ENCODE results near the gene ARHGAP9. TPM values are rescaled to one million over a fixed set of nuclear protein-coding genes. Genes with fewer than 3 reads are reported as not detected.
A peak's percentile ranks its signal among the peaks of the same experiment; 100 is the strongest.
"Not testable (repeated sequence)": the region's sequence is repeated elsewhere in the genome, so short reads cannot be mapped to it uniquely, and the experiment has no call there.

The ARHGAP9 gene
- total RNA-seq, 1 experiment from 2014 or later: 0.43 TPM

GRCh38 chr12:57495051-57495701, 15.5 kb upstream of the ARHGAP9 start:
- not testable (repeated sequence) for DNase-seq (ENCODE audit: low spot score)

DNA sequence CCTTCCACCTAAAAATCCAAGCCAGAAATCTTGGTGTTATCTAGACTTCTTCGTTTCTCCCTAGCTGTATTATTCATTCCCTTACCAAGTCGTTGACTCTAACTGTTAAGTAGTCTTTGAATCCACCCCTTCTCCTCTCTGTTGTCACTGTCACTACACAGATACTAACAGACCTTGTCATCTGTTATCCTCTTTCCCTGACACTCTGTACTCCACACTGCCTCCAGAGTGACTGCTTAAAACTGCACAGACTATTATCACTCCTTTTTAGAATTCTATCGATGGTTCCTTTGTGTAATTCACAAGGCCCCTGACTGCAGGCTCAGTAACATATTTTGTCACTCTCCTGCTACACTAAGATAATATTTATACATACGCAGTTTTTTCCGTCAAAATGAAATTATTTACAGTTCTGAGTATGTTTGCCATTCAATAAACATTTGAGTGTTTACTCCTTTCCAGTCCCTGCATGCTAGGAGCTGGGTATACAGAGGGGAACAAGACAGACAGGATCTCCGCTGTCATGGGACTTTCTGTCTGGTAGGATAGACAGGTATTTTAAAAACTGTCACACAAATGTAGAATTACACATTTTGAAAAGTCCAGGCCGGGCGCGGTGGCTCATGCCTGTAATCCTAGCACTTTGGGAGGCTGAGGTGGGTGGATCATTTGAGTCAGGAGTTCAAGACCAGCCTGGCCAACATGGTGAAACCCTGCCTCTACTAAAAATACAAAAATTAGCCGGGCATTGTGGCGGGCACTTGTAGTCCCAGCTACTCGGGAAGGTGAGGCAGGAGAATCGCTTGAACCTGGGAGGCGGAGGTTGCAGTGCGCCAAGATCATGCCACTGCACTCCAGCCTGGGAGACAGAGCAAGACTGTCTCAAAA, 12.0 kb upstream of the ARHGAP9 start:
- no peak for DNase-seq (ENCODE audit: low spot score)

GRCh38 chr12:57490126-57490525, 10.5 kb upstream of the ARHGAP9 start:
- DNase-seq (ENCODE audit: low spot score): no peak

DNA sequence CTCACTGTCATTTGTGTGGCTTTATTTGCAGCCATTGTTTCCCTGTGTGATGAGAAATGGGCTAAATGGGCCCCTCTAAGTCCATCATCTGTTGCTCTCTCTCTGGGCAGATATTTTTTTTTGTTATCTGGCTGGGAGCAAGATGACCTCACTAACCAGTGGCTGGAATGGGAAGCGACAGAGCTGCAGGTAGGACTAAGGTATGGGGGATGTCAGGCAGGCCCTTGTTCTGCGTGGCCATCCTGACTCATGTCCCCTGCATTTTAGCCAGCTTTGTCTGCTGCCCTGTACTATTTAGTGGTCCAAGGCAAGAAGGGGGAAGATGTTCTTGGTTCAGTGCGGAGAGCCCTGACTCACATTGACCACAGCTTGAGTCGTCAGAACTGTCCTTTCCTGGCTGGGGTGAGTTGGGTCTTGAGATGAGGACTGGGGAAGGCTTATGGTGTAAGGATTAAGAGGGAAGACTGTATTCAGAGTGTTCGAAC, 9.5 kb upstream of the ARHGAP9 start:
- no peak for DNase-seq (ENCODE audit: low spot score)

- DNase-seq (ENCODE audit: low spot score): no peak
Measured at GRCh38 chr12:57488402-57489156, 8.9 kb upstream of the ARHGAP9 start.

DNA sequence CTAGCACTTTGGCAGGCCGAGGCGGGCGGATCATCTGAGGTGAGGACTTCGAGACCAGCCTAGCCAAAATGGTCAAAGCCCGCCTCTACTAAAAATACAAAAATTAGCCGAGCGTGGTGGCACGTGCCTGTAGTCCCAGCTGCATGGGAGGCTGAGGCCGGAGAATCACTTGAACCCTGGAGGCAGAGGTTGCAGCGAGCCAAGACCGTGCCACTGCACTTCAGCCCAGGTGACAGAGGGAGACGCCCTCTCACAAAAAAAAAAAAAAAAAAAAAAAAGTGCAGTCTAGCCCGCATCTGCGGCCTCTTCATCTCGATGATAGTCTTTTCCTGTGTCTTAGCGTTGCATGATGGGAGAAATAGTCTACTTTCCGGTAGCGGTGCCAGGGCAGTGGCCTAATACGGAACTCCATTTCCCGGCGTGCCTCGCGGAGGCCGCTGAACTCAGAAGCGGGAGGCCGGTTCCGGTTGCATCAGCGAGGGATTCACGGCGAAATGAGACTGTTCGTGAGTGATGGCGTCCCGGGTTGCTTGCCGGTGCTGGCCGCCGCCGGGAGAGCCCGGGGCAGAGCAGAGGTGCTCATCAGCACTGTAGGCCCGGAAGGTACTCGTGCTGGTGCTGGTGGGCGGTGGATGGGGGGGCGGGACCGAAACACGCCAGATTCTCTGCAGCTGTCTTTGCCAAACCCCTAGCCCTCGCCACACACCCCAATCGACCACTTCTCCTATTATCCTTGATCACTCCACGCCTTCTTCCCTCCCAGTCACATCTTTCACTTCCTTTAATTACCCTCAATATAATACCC, 8.1 kb upstream of the ARHGAP9 start, which contains the start of gene MARS1:
Gene MARS1, plus strand, starts transcription at position 472 of the 805 bp plus-strand sequence. Its CDS starts 23 bp downstream, at position 495.
- peak; percentile 93 for DNase-seq (ENCODE audit: low spot score)

DNA sequence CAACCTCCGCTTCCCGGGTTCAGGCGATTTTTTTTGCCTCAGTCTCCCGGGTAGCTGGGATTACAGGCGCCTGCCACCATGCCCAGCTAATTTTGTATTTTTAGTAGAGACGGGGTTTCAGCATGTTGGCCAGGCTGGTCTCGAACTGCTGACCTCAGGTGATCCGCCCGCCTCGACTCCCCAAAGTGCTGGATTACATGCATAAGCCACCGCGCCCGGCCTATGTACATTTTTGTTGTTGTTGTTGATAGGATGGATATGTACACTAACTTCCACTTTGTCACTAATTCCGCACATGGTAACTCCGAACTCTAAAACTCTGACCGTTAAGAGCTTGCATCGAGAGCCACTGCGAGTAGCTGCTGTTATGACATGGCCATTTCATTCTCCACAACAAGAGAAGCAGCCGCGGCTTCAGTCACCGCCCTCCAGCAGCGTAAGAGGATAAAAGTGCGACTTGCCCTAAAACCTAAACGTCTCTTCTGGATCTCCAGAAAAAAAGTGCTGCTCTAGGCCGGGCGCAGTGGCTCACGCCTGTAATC, 7.5 kb upstream of the ARHGAP9 start:
- DNase-seq (ENCODE audit: low spot score): no peak

GRCh38 chr12:57485695-57486094, 6.0 kb upstream of the ARHGAP9 start:
- no peak for DNase-seq (ENCODE audit: low spot score)

GRCh38 chr12:57483466-57483865, 3.8 kb upstream of the ARHGAP9 start:
- DNase-seq (ENCODE audit: low spot score): peak; percentile 46

- DNase-seq (ENCODE audit: low spot score): no peak
Measured at GRCh38 chr12:57481671-57482070, 2.0 kb upstream of the ARHGAP9 start.

DNA sequence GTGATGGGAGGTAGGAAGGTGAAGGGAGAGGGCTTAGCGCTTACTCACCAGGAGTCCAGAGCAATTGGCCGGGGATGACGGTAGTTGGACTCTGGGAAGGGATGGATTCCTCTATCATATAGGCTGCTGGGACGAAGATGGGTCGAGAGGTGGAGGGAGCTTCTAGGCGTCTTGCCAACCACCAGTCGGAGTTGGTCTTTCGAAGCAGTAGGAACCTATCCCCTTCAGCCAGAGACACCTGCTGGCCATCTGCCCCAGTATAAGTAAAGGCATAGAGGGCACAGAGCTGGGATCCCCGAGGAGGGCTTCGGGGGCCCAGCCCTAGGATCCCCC, 657 bp downstream of the ARHGAP9 start:
- DNase-seq (ENCODE audit: low spot score): no peak

DNA sequence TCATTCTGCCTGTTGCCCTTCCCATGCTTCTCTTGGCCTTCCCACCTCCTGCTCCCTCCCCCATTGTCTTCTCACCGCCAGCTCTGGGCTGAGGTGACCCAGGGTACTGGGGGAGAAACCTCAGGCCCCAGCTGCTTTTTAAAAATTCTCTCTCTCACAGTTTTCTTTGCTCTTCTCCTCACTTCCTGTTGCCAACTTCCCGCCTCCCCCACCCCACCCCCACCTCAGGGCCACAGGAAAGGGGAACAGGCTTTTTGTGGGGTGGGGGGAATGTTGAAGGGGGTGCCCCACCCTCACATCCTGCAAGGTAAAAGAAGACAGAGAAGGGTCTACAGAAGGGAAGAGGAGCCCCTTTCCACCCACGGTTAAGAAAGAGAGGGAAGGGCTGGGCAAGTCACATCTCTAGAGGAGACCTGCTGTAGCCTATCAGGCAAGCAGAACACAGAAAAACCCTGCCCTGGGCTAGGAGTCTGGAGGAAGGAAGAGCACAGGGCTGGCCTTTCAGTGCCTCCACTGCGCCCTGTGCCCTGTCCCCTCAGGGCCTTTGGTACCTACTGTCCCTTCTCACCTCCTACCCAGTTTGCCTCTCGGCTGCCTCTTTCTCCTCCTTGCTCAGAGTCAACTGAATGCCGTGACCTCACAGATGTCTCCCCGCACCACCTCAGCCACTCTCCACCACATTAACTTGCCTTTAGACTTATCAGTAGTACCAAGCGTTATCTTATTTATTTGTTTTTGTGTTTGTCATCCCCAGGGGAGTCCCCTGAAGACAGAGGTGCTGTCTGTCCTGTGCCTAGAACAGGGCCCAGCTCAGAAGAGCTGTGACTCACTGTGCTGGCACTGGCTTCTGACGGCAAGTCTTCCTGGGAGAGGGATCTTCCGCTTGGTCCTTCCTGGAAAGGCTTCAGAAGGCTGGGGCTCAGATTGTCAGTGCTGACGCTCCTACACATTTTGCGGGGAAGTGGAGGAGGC, 1.7 kb downstream of the ARHGAP9 start:
- peak; percentile 36 for DNase-seq (ENCODE audit: low spot score)

DNA sequence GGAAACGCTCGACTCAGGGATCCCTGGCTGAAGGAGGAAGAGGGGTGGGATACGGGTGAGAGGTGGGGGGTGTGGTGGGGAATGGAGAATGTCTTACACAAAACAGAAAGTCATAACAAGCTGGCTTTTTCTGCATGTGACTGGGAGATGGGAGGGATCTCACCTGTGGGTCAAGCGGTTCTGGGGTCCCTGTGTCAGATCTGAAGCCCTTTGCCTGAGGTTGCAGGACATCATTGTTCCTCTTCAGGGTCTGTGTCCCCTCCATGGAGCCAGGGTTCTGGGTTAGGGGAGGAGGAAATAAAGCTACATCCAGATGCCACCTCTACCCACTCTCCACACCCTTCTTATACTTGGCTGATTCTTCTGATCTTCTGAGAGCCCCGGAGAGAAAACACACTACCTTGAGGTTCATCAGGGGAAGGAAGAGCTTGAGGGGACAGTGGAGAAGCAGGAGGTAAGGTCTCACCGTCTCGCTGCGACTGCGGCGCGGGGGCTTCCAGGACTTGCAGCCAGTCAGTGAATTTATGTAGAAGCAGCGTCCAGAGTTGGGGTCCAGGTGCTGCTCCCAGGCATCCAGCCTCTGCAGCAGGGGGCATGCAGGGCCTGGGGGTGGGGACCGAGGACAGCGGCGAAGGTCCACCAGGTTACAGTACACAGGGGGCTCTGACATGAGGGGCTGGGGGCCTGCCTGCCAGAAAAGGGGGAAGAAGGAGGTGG, 2.5 kb downstream of the ARHGAP9 start:
- DNase-seq (ENCODE audit: low spot score): no peak

DNA sequence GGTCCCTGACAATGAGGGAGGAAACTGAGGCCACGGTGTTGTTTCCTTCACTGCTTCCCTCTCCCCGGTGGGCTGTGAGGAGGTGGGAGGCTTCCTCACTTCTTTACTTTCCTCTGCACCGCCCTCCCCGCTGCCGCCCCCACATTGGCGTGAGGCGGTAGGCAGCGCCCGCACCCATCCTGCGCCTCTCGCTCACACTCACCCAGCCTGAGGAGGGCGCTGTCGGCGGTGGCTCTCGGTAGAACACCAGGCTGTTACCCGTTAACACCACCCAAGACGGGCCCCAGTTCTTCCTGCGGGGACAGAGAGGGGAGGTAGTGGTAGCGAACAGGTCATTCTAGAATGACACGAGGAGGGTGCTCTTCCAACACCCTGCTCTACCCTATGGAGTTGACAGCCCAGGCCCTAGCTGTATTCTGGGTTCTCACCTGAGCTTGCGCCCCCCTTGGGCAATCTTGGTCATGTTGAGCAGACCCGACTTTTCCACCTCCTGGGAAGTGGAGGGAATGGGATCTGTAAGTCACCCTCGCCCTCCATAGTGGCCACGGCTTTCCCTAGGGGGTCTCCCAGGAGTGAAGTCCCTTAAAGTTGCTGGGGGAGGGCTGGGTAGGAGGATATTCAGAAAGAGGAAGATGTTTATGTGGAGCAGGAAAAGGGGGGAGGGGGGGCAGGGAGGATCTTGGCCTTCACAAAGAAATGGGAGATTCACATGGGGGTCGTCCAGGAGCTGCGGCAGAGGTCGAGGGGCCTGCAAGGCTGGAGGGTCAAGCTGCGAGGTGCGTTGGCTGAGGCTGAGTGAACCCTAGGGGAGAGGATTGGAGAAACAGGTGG, 3.3 kb downstream of the ARHGAP9 start:
- DNase-seq (ENCODE audit: low spot score): no peak

DNA sequence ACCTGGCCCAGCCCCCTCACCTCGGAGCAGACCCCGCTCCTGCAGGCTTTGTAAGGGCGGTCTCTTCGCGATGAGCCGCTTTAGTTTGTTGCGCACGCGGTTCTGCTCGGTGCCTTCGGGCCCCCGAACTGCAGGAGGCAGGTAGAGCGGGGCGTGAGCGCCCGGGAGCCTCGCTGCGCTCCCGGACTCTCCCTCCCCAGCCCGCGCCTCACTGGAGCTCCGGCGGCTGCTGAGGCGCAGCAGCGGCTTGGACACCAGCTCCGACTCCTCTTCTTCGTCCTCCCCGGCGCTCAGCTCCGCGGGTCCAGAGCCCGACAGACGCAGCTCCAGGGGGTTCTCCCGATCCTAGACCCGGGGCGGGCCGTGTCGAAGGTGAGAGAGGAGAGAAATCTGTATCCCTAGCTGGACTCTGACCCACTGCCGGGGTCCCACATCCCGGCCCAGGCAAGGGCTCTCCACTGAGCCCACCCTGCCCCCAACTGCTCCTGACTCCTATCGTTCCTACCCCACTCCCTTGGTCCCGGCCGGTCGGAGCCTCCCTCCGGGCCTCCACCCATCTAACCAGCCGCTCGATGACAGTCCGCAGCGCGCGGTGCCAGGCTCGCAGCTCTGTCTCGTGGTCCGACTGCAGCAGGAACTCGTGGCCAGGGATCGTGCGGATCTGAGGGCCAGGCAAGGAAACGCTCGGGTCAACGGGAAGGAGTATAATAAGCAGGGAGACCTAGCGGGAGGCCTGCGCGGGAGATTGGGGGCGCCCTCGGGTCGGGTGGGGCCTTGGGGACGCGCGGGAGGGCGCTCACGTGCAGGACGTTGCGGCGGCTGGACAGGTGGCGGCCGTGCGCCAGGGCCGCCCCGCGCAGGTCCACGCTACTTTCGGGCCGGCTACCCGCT, 4.2 kb downstream of the ARHGAP9 start:
- no peak for DNase-seq (ENCODE audit: low spot score)

DNA sequence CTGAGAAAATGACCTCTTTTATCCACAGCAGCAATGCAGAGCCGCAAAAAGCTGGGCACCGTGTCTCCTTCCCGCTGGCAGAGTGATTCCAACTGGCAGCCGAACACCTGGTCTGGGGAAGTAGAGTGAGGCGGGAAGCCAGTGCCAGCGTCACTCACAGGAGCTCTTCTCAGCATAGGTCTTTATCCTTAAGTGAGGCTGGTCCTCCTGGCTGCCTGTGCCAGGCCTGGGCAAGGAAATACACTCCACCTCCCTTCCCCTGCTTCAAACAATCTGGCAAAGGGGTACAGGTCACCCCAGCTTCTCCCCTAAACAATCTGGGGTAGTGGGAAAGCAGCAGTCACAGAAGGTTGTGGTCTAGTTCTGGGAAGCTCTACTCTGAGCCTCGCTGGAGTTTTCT, 4.8 kb downstream of the ARHGAP9 start:
- DNase-seq (ENCODE audit: low spot score): no peak

DNA sequence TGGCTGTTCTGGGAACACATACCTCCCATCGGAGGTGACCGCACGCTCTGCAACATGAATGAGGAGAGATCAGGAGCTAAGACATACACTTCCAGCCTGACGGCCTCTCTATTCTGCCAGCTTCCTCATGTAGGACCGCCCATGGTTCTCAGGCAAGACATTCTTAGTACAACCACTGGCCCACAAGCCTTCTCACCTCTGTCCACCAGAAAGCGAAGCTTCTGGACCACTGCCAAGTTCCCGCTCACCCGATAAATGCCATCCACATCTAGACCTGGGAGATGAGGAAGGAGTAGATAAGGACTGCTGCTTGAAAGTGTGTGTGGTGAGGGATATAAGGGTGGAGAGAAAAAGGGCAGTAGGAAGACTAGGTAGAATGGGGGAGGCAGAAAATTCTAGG, 5.2 kb downstream of the ARHGAP9 start:
- DNase-seq (ENCODE audit: low spot score): no peak
